ENCODE data around the gene NPM3.

NPM3 gene

DNA sequence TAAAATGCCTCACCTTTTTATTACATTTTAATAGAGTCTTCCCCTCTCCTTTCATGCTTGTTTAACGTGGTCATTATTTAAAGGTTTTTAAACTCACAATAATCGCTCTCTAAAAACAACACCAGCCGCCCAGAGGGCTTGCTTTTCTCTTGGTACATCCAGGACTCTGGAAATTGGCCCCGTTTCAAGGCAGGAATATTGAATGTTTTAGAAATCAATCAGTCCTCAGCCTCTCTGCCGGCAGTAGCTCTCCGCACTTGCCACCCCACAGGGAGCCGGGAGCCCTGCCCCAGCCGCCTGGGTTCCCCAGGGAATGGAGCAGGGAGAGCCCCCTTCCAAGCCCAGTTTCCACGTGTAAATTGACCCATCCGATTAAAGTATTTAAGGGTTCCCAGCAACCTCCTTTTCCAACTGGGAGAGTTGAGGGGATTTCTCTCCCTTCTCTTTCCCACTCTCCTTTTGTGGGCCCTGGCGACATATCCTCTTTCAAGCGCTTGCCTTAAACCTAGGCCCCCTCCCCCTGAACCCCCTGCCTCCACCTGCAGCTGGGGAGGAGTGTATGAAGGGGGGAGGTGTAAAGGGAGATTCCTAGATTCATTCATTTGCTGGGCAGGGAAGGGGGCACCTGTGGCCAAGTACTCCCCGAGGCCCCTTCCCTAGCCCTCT lies 9.2 kb downstream of the NPM3 start:
- no peak for DNase-seq

DNA sequence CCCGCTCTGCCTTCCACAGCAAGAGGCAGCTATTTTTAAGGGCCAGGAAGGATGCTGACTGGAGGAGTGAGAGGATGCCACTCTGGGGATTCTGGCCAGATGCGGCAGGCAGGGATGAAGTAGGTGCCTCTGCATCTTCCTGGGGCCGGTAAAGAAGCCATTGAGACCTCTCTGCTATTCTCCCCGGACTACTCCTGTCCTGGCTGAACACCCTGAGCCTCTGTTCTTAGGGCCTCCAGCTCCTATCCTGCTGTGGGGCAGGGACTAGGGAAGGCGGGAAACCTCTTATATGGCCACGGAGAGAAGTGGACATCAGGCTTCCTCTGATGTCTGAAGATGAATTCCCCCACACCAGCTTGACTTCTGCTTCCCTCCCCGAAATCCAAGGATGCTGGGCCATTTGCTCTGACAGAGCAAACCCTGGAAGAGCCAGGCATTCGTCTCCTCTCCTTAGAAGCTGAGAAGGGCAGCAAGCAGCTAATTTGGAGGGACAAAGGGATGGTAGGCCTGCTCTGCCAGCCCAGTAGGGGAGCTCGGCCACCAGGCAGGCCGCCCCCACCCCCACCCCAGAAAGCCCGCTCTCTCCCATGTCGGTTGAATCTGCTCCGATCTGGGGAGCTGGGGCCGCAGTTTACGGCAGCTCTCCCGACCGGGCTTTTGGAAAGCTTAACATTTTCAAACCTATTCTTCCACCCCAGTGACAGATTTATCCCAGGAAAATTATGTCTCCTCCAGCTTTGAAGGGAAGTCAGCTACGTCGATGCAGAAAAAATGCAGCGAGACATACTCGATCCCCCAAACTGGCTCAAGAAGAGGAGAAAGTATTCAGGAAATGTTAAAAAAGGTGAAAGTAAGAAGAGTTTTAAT lies 10.1 kb downstream of the NPM3 start:
- DNase-seq: no peak

DNA sequence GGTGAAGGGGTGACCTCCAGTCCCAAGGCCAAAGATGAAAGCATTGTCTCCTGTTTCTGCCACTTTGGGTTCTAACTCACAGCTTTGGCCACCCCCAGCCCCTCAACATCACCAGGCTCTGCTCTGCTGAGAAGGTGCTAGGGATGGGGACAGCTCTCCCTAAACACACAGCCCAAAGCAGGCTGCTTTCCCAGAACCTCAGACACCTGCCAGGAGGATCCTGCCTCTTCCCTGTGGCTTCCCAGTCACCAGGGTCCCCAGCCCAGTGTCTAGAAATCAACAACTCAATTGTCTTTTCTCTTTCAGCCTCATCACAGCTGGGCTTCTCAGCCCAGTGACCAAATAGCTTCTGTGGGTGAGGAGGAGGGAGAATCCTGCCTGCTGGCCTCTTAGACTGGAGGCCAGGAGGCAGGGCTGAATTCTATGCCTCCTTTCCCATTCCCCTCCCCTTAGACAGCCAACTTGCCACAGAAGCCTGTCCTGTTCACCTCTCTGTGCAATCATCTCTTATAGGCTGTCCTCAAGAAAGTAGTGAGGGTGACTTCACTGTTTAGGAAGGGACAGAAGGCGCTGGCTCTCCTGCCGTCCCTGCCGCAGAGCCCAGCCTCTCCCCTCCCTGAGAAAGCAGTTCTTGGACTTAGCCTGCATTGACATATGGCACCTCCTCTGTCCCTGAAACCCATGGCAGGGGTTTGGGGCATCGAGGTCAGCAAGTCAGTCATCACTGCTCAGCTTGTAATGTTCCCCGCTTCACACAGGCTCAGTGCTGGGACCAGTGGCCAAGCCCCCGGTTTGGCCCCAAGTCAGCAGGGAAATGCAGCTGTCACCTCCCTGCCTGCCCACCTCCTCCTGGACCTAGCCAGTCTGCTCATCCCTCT lies 11.0 kb downstream of the NPM3 start:
- DNase-seq: no peak

DNA sequence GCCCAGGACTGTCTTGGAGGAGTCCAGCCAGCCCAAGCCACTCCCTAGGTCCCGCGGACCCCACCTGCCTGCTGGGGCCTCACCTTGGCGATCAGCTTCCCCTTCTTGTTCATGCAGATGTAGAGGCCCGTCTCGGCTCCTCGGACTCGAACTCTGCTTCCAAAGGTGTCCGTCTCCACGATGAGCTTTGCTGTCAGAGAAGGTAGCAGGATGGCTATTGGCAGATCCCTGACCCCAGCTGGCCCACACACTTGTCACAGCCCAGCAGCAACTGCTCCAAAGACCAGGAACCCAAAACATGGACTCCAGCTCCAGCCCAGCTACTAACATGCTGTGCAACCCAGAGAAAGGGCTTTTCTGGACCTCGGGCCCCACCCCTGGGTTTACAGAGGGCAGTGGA lies 11.9 kb downstream of the NPM3 start:
- DNase-seq: no peak

DNA sequence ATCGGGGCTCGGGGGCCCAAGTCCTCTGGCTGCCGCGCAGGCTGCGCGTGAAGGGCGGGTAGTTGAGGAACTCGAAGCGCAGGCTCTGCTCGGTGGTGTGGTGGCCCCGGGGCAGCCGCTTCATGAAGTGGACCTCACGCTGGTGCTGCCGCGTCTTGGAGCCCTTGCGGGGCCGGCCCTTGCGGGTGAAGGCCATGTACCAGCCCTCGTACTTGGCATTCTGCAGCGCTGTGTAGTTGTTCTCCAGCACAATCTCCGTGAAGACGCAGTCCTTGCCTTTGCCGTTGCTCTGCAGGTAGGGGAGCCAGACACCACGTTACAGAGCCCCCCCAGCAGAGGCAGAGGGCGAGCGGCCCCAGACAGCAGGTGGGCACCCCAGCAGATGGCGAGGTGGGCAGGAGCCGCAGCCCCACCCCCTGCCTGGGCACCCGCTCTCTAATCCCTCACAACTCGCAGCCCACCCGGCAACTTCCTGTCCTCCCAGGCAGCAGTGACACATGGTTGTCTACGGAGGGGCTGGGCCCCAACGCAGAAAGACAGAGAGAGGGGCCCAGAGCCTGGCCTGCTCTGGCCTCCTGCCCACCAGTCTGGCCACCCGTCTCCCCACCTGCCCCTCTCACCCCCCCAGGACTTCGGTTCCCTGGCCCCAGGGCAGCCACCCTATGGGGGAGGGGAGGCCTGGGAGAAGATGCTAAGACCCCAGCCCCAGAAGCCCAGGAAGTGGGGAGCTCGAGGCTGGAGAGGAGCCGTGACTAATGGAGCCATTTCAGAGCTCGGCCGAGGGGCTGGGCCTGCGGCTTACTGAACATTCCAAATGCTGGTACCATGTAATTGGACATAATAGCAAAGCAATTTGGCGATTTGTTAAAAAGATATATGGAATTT lies 12.7 kb downstream of the NPM3 start:
- no peak for DNase-seq

DNA sequence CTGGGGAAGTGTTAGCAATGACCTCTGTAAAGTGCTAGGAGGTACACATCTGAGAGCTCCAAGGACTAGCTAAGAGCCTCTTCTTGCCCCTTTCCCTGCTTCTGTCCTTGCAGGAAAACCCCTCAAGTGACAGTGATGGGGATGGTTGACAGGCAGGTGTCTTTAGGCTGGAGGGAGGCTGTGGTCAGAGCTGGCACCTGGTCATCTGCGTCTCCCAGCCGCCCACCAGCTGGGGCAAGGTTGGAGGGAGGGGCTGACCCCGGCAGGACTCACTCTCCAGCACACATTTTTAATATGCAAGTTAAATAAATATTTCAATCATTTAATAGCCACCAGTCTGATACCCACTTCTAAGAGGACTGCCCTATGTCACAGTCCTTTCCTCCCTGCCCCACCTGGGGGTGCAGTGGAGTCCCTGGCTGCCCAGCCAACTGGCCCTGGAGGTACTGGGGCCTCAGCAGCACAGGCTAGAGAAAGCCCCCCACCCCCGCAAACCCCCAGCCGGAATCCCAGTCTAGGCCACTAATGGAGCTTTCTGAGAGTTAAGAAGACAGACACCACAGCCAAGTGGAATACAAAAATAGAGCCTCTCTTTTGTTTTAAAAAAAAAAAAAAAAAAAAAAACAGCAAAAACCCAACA lies 13.6 kb downstream of the NPM3 start:
- no peak for DNase-seq

DNA sequence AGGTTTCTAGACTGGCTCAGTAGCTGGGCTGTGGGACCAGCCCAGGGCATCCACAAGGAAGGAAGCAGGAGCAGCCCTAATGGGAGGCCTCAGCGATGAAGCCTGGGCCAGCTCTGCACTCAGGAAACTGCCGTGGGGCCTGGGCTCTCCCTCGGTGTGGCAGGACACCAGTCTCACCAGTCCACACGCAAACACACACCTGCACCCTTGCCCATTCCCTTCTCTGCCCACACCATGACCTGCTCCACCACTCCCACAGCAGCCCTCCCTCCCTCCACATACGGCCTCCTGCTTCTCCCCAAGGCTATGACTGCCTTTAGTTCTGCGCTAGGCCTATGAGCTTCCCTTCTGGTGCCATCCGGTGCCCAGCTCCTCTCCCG lies 14.5 kb downstream of the NPM3 start:
- DNase-seq: no peak

DNA sequence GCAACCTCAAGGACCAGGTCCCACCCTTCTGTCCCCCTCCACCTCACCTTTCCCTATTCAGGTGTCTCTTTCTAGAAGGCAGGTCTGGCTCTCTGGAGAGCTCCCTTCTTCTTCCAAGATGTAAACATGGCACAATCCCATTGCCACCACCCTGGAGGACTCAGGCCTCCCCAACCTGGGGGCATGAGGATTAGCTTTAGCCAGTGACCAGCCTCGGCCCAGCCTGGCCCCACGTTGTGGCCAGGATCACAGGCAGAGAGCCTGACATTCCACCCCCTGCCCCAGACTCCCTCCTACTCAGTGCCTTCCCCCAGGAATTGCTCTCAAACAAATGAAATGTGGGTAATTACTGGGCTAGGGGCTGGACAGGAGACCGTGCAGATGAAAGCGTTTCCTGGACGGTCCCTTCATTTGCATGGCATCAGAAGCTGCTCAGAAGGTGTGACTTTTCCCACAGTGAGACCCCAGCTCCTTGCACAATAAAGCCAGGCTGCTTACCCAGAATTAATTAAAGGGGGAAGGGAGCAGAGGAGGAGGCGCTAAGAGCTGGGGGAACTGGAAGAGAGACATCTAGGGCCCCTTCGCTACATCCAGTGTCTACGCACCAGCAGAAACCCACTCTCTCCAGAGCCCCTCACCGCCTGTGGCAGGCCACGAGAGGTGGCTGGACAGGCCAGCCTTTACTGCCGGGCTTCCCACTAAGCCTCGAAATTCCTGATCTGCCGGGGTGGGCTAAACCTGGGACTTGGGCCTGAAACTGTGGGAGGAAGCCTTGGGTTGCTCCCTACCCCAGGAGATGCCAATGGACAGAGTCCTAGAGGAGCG lies 15.1 kb downstream of the NPM3 start:
- DNase-seq: no peak

DNA sequence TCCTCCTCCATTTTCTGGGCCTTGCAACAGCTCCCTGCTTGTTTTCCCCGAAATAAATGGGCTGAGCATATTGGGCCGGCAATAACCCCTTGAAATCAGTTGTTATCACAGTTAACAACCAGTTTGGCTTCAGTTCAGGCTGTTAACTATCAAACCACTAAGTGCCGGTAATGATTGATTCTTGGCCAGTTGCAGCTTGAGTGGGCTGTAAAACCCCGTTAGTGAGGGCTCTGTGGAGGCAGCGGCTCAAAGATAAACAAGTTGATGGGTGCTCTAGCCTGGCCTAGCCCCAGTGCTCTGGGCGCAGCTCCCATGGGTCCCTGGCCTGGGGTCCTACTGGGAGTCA lies 15.7 kb downstream of the NPM3 start:
- no peak for DNase-seq

DNA sequence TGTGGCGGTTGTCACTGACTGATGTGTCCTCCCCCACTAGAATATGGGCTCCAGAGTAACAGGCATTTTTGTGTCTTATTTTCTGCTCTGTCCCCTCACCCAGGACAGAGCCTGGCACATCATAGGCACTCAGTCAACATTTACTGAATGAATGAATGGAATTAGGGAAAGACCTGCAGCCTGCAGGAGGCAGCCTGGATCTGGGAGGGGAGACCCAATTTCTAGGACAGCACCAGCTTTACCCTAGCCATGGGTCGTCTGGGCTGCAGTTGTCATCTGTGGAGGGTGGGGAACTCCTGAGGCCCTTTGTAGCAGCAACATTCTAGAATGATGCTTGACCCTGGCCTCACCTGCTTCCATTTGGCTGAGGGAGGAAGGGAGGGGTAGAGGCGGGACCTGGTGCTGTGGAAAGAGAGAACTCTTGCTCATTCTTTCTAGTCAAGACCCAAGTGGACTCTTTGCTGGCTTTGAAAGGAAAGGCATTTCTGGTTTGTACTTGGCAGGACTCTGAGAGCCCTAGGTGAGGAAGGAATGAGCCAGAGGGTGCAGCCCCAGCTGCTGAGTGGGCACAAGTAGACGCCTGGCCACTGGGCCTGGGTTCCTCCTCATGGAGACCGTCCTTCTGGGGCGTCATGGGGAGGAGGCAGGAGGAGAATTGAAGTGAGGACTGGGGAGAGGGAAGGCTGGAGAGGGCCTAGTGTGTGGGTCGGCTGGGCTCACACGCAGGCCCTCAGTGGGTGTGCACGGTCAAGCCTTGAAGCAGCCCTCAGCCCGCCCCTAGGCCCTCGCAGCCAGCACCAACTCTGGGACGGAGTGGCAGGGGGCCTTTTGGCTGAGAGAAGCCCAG lies 16.3 kb downstream of the NPM3 start:
- DNase-seq: no peak

DNA sequence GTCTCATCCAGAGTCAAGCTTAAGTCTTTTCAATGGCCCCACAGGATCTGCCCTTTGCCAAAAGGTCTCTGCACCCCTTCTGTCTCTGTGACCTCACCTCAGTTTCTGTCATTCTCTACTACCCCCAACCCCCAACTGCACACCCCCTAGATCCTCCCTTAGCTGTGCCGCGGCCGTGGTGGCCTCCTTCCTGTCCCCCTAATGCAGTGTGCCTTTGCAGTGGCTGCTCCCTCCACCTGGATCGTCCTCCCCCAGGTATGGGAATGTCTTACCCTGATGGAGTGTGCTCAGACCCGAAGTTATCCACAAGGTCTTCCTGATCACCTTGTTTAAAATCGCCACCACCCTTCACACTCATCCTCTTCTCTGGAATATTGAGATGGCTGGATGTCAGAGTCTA lies 16.9 kb downstream of the NPM3 start:
- no peak for DNase-seq

DNA sequence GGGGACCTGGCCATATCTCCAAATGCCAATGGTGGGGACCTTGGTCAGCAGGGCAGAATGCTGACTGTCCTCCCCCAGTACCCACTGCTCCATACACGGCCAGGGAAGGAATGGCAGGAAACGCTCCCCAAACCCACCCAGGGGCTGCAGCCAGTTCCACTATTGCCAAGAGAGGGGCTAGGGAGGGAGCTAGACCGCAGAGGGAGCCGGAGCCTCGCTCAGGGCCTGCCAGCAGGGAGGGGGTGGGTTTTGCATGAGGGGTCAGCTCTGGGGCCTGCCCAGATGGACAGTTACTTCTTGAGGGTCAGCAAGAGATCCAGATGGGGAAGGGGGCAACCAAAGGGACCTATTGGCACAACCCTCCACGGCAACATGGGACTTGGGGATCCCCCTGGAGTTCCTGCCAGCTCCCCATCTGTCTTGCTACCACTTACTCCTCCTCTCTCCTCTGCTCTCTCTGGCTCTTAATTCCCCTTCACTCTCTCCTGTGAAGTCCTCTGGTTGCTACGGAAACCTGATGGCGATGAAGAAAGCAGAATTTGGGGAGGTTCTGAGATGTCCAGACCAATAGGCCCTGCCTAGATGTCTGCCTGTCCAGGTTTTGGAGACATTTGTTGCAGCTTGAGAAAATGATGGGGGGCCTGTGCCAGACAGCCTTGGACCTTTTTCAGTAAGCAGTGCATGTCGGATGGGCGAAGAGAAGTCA lies 20.0 kb downstream of the NPM3 start:
- DNase-seq: no peak

DNA sequence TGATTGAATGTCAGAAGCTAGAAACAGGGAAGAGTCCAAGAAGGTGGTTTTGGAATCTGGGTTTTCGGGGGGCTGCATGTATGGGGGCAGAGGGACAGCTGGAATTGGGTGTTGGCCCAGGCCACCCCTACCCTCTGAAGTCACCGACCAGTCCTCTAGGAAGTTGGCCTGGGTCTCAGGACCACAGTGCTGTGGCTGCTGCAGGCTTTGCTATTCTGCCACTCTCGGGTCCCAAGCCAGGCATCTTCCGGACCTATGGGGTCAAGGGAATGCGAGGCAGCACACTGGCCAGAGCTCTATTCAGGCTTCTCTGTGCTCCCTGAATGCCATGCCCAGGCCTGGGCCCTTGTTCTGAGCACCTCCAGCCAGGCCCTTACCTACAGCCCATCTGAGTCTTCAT lies 20.5 kb downstream of the NPM3 start:
- no peak for DNase-seq

DNA sequence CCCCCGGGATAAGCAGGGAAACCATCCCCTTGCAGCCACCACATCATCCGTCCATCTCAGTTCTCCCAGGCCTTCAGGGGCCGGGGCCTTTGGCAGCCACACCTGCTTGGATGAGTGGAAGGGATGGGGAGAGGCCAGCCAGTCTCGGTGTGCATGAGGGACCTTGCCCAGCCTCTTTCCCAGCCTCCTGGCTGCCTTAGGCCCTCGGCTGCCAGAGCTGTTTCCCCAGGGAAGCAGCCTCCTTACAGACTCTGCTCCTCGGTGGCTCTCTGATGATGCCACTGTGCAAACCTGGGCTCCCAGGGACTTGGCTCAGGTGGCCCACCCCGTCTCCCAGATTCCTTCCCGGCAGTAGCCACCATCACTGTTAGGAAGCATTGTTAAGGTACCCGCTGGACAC lies 22.0 kb downstream of the NPM3 start:
- DNase-seq: no peak

DNA sequence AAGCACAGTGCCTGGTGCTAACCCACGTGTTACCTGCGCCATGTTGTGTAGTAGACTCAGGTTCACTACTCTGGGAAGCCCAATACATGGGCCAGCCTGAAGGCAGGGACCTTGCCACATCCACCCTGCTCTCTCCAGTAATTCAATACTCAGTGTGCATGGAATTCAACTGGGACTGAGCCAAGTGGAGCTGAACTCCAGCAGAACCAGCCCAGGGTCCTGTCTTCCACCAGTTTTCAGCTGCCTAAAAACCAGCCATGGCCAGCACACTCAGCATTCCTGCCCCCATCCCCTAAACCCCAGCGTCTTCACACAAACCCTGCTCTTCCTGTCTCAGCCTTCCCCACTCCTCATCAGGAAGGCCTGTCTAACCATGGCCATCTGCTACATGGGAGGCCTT lies 22.7 kb downstream of the NPM3 start:
- DNase-seq: no peak

DNA sequence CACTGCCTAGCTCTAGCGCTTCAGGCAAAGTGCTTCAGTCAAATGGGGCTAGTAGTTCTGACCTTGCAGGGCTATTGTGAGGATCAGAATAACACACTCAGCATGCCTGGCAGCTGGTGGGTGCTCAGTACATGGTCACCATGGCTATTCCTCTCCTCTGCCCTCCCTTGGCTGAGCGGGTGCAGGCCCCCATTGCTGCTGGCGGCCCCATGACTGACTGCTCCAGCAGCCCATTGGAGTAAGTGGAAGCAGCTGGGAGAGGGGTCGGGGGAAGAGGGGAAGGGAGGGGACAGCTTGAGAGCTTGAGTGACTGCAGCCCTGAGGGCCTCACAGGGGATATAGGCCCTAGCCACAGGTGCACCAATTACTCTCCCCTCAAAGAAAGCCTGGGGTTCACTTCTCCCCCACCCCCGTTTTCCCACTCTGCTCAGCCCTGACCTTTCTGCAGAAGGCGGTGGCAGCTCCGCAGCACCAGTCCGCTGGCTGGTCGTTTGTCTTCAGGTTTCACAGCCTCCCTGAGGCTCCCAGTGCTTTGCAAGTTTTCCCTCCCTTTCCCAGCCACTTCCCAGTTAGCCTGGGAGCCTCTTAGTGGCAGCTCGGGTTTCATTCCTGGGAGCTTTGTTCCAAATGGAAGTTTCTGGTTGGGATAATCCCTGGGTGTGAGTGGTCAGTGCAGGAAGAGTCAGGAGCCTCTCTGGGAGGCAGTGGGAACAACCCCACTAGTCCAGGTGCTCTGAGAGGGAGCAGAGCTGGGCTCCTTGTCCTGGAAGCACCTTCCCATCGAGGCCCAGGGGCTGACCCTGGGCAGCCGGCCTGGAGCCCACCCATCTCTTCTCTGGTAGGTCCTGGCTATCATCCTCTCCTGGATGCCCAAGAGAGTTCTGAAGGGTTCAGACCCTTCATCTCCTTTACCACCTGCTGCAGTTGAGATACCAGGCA lies 23.7 kb downstream of the NPM3 start:
- no peak for DNase-seq

DNA sequence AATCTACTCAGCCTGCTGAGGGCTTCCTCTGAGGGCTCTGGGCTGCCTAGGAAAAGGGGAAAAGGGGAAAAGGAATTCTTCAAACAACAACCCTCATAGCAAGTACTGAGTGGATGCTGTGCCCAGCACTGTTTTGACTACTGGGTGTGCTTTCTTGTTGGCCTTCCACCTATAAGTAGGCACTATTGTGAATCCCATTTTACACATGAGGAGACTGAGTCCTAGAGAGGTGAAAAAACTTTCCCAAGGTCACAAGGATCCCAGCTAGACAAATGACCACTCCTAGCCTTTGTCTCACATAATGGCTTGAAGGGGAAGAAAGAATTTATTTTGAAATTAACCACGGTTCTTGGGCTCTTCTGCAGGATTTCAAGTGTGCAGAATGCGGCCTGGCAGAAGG lies 24.4 kb downstream of the NPM3 start:
- no peak for DNase-seq

DNA sequence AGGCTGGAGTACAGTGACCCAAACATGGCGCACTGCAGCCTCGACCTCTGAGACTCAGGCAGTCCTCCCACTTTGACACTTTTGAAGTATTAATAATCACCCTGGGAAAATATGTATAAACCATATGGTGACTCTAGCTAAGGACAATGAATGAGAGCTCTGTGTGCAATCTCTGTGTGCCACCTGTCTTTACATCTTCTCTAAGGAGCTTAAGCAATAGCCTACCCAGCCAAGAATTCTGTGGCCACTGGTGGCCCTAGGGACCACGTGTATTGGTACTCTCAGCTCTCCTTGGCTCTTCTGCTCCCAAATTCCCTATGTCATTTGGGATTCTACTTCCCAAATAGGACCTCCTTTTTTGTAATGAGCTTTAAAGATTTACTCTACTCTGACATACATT lies 31.0 kb downstream of the NPM3 start:
- no peak for DNase-seq

All from SW 1271 (cell line).